HG02571 (cell line): ENCODE data around the gene USP15.

Experiments used
- ATAC-seq: cut with Tn5 transposase; IDR thresholded peaks from one replicate; pipeline ENCODE4 v1.9.1; 2021; ENCODE audit warnings: mild to moderate bottlenecking, moderate library complexity; ENCODE audit not compliant: unreplicated experiment

USP15 gene

GRCh38 chr12:62256408-62257096, 3.7 kb upstream of the USP15 start:
- ATAC-seq: no peak

- no peak for ATAC-seq
These were observed 2.0 kb upstream of the USP15 start for GRCh38 chr12:62258231-62258630.

DNA sequence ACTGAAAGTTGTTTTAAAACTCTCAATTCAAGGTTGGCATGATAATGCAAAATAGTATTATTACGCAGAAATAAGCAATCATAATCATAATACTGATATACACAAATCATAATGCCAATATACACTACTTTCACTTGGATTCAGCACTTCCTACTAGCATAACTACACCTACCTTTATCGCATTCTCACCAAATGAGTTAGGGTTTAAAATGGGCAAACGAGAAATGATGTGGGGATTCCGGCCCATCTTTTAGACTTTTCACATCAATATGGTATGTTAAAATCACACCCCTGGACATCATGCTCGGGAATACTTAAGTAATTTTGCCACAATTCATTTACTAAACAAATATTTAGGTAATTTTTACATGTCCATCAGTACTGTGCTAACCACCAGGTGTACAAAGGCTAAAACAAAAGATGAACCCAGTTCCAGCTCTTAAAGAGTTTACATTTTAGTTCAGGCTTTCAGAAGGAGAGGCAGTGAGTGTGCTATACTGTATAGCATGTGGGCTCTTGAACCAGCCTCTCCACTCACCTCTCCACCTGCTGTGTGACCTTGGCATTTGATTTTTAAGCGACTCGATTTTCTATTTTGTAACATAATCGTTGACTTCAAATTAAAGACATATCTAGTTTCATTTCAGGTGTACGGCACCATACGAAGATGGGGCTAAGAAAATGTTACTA, 1.1 kb upstream of the USP15 start:
- no peak for ATAC-seq

DNA sequence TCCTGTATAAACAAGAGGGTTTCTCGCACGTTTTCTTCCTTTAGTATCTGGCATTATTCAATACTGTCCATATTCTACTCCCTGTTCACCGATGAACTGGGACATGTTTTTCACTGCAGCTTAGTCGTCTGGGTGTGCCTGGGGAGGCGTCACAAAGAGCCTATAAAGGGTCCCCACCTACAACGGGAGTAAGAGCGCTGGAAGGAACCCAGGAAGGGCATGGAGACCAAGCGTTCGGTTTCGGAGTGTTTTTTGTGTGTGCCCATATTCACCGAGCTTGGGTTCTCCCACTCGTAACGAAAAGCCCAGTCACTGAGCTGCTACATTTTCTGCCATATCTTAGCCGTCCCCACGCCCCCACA, 592 bp upstream of the USP15 start:
- ATAC-seq: peak; percentile 21

- peak; percentile 35 for ATAC-seq
These were observed 804 bp downstream of the USP15 start for GRCh38 chr12:62260733-62261683.

DNA sequence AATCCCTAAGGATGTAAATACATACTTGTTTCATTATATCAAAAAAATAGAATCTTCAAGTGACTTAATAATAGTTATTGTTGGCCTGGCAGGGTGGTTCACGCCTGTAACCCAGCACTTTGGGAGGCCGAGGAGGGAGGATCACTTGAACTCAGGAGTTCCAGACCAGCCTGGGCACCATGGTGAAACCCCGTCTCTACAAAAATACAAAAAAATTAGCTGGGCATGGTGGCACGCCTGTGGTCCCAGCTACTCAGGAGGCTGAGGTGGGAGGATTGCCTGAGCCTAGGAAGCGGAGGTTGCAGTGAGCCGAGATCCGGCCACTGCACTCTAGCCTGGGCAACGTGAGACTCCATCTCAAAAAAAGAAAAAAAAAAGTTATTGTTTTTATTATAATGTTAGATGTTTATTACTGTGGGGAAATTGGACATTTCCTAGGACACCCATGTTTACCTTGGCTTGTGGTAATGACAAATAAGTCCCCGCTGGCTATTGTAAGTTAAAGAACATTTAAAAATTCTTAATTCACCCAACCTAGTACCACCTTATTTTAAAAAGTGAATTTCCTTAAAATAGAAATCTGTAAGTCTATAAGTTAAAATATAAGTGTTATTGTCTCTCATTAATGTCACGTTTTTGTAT, 1.8 kb downstream of the USP15 start:
- ATAC-seq: no peak

GRCh38 chr12:62263232-62263631, 3.0 kb downstream of the USP15 start:
- no peak for ATAC-seq

DNA sequence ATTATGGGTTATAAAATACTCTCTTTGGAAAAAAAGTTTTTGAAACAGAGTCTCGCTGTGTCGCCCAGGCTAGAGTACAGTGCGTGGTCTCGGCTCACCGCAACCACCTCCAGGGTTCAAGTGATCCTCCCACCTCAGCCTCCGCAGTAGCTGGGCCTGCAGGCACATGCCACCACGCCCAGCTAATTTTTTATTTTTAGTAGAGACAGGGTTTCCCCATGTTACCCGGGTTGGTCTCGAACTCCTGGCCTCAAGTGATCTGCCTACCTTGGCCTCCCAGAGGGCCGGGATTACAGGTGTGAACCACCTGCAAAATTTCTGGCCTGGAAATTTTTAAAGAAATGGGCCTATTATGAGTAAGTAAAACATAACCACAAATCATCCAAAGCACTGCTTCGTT, 3.8 kb downstream of the USP15 start:
- no peak for ATAC-seq

GRCh38 chr12:62264706-62265105, 4.5 kb downstream of the USP15 start:
- no peak for ATAC-seq

GRCh38 chr12:62265511-62265910, 5.3 kb downstream of the USP15 start:
- no peak for ATAC-seq

GRCh38 chr12:62267026-62267425, 6.8 kb downstream of the USP15 start:
- no peak for ATAC-seq

GRCh38 chr12:62267480-62267879, 7.3 kb downstream of the USP15 start:
- ATAC-seq: no peak

DNA sequence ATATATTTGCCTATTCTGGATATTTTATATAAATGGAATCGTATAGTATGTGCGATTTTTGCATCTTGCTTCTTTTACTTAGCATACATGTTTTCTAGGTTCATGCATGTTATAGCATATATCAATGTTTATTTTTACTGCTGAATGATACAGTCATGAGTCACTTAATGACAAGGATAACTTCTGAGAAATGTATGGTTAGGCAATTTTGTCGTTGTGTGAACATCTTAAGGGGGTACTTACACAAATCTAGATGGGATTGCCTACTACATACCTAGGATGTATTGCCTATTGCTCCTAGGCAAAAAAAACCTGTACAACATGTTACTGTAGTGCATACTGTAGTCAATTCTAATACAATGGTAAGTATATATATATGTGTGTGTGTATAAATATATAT, 8.8 kb downstream of the USP15 start:
- ATAC-seq: no peak

DNA sequence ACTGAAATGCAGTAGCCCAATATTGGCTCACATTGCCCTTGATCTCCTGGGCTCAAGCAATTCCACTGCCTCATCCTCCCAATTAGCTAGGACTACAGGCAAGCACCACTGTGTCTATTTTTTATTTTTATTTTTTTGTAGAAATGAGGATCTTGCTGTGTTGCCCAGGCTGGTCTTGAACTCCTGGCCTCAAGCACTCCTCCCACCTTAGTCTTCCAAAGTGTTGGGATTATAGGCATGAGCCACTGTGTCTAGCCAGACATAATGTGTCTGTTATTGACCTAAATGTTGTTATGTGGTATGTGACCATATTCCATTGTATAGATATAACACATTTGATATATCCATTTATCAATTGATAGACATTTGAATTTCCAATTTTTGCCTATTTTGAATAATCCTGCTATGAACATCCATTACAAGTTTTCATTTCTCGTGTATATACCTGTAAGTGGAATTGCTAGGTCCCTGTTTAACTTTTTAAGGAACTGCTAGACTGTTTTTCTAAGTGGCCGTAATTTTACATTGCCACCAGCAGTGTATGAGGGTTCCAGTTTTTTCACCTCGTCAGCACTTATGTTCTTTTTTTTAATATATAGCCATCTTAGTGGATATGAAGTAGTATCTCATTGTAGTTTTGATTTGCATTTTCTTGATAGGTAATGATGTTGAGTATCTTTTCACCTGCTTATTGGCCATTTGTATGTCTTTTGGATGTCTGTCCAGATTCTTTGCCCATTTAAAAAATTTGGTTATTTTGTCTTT, 9.4 kb downstream of the USP15 start:
- no peak for ATAC-seq

DNA sequence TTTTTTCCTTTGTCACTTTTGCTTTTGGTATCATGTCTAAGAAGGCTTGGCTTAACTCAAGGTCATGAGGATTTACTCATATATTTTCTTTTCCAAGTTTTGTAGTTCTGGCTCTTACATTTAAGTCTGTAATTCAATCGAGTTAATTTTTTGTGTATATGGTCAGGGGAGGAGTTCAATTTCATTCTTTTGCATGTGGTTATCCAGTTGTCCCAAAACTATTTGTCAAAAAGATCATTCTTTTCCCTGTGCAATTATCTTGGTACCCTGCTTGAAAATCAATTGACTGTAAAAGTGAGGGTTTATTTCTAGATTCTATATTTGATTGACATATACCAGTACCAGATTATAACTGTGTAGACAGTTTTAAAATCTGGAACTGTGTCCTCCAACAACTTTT, 10.2 kb downstream of the USP15 start:
- ATAC-seq: no peak

- ATAC-seq: no peak
These were observed 10.7 kb downstream of the USP15 start for GRCh38 chr12:62270872-62271271.

DNA sequence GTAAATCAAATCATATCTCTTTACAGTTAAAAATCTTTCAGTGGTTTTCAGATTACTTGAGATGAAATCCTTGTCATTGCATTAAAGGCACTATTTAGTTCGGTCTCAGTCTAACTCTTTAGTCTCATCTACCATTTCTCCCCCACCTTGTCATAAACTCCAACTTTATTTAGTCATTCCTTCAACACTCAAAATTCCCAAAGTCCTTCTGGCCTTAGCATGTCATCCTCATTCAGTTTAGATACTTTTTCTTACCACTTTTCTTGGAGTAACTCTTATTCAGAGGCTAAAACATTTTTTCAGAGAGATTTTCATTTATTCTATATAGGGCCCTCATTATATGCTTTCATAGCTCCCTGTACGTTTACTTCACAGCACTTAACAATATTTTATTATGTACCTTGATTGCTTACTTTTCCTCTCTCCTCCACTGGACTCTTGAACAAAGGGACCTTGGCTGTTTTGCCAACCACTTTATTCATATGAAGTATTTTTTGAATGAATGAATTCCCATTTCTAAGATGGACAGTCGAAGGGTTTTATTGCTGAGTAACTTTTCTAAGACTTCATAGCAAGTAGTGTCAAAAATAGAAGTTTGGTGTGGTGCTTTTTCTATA, 12.8 kb downstream of the USP15 start:
- ATAC-seq: no peak

DNA sequence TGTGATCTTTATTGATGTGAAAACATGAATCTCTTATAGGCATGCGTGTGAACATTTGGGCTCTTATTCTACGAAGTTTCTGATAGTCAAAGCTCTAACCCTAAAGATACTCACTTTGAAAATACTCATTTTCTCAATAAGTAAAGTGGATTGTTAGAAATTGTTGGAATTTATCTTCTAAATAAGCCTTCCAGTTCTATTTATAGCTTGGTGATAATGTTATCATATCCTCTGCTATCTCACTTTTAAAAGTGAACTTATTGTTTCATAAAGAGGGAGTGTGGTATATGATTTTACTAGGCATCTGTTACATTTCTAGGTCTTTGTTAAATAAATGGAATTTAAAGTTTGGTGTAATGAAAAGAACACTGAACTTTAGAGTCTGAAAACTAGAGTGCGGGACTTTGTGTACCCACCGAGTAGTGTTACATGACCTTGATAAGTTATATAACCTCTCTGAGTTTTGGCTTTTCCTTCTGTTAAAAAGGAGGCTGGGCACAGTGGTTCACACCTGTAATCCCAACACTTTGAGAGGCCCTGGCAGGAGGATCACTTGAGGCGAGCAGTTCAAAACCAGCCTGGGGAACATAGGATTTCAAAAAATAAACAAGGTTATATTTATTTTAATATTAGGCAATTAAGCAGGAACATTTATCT, 13.6 kb downstream of the USP15 start:
- ATAC-seq: no peak

DNA sequence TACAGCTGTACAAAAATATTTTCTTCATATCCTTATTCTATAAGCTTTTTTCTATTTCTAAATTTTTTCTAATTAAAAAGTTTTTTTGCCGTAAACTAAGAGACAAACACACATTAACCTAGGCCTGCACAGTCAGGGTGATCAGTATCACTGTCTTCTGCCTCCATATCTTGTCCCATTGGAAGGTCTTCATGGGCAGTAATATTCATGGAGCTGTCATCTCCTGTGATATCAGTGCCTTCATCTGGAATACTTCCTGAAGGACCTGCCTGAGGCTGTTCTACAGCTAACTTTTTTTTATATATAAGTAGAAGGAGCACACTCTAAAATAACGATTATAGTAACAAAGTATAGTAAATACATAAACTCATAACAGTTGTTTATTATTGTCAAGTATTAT, 17.8 kb downstream of the USP15 start:
- ATAC-seq: no peak

- ATAC-seq: no peak
These were observed 18.9 kb downstream of the USP15 start for GRCh38 chr12:62279058-62279457.
